Activated gamma-delta T cell treated with anti-CD3 and anti-CD28 coated beads, Interleukin-2, amount 50 U/mL, for 16 hours (primary cell): Measurements from ENCODE around the gene NAGLU.
A peak's percentile ranks its signal among the peaks of the same experiment; 100 is the strongest.

Source experiments
- DNase-seq: peaks from one replicate; pipeline ENCODE4 v3.0.0-alpha.2; 2020; ENCODE audit warnings: low read depth

Gene NAGLU

DNA sequence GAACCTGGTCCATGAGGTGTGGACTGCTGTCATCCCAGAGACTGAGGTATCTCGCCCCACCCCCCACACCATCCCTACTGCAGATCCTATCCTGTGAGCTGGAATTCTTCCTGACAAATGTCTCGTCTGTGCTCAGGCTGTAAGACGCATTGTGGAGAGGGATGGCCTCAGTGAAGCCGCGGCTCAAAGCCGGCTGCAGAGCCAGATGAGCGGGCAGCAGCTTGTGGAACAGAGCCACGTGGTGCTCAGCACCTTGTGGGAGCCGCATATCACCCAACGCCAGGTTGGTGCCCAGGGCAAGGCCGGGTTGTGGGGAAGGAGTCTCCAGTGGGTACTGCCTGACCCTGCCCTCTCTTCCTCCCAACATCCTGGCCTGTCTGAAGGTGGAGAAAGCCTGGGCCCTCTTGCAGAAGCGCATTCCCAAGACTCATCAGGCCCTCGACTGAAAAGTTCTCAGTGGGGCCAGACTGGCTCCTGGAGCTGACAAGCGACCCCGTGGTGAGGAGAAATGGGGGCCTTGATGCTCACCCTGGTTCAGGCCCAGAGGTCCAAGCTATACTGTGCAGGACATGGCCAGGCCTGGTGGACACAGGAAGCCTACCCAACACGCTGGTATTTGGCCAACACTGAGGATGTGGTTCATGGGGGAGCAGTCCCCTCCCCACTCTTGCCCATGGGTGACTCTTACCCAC, 29.6 kb downstream of the NAGLU start:
- DNase-seq, result no peak

DNA sequence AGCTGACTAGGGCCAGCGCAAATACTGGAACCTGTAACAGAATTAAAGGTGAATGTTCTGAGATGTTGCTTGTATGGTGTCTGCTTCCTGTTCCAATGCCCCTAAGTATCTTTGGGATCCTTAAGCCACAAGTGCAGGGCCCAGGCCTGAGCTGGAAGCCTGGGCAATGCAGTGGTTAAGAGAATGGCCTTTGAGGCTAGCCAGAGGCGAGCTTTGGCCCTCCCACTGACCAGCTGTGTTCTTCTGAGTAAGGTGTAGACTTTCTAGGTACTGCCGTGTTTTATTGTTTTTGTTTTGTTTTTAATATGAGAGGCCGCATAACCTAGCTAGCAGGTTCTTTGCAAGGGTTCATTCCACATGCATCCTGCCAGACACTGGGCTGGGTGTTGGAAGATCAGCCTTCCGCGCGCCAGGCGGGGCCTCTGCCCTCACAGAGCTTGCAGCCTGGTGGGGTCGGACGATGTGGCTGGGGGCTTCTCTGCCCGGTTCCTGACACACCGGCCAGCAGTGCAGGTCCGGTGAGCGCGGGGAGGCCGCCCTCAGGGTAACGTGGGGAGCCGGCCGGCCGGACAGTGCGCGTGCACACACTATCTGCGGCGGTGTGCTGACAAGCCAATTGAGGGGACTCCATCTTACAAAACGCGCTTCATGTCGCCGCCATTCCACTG, 30.3 kb downstream of the NAGLU start:
- no peak for DNase-seq

DNA sequence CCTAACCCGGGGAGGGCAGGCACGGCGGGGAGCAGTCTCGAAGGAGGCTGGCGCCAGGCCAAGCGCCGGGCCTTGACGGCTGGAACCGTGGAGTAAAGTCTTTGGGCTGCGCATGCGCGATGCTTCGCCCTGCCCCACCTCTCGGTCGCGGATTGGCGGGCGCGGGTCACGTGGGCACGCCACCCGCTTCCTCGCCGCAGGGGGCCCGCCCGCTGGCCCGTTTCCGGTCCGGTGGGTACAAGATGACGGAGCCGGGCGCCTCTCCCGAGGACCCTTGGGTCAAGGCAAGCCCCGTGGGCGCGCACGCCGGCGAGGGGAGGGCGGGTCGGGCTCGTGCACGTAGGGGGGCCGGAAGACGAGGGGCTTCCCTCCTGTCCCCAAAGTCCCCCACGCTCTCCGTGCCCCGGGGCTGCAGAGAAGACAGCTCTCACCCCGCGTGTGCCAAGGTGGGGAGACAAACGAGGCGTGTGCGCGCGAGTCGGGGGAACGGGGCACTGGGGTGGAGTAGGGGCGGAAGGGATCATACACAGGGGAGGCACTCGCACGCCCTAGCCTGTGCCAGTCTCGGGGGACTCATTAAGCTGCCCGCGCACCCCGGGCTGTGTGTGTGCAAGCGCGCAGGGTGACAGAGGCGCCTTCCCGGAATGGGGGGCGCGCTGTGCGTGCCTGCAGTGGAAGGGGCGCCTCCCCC, 31.0 kb downstream of the NAGLU start, which contains the start of gene MLX:
TSS of gene MLX (plus strand) at position 218 of the 691 bp plus-strand sequence. CDS start at position 243, 25 bp downstream.
- peak; percentile 88 for DNase-seq

DNA sequence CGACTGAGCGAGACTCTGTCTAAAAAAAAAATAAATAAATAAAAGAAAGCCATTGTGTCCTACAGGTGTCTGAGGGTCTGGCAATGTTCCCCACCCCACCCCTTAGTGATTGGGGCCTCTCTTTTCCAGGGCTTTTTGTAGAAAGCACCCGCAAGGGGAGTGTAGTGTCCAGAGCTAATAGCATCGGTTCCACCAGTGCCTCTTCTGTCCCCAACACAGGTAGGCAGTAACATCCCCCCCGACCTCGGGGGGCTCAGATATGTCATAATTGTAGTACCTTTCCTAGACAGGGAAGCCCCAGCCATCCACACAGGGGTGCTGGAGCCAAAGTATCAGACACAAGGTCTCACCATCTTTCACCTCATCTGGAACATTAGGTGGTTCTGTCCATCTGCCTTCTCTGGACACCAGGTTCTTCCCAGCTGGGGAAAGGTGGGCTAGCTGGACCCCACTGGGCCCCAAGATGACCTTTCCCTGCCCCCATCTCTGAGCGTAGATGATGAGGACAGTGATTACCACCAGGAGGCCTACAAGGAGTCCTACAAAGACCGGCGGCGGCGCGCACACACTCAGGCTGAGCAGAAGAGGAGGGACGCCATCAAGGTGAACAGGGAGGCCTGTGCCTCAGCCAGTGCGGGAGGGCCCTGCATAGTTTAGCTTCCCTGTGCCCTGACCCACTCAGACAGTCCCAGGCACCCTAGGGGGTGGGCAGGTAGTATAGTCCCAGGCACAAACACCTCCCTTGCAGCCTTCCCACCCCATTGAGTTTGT, 32.5 kb downstream of the NAGLU start:
- DNase-seq, result no peak

DNA sequence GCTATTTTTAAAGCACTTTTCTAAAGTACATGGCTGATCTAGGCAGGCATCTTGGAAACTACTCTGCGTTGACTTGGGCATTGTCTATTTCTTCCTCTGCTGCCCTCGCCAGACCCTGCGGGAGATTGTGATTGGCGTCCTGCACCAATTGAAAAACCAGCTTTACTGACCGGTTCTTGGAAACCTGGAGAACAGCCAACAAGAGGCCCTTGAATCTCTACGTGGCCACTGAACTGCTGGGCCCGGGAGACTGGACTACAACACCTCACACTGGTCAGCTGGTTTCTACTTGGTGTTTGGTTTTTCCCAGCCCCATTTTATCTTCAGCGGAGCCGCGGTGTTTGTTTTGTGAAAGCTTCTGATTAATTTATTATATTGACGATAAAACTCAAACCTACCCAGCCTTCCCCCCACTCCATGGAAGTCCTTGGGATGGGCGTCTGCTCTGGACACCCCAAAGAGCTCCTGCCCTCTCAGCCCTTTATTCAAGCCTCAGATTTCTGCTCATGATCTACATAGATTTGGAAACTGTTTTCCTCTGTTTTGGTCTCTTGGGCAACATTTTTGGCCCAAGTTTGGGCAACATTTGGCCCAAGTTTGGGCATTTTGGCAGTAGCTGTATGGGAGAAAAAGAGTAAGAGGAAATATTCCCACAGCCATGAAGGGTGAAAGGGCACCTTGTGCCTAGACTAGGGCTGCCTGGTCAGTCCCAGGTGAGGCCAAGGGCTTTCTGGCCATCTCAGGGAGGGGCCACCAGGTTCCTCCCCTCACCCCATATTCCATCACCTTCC, 35.6 kb downstream of the NAGLU start:
- no peak for DNase-seq

DNA sequence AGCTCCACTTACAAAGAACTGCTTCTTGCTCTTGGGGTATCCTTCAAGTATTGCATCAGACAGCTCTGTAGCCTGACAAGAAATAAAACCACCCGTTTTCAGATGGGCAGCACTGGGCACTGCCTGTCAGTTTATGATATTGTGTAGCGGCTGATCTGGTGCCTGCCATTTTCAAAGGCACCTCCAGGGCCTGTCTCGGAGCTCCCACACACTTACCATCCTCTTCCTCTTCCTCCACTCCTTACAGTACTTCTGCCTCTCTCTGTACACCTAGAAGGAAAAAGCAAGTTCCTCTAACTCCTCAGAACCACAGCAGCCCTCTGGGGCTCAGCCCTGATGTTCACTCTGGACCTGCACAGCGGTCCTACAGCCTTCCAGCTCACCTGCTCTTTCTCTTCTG, 37.1 kb downstream of the NAGLU start:
- no peak for DNase-seq

DNA sequence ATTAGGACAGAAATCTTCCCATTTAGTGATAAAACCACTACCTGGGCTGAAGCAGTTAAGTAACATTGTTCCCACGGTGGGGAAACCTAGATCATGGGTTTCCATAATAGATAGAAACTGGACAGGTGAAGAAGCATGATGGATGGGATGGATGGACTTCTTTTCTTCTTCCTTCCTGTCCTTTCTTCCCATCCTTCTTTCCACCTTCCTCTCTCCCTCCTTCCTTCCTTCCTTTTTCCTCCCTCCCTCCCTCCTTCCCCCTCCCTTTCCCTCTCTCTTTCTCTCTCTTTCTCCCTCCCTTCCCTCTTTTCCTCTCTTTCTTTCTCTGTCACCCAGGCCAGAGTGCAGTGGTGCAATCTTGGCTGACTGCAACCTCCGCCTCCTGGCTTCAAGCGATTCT, 38.4 kb downstream of the NAGLU start:
- DNase-seq, result no peak

DNA sequence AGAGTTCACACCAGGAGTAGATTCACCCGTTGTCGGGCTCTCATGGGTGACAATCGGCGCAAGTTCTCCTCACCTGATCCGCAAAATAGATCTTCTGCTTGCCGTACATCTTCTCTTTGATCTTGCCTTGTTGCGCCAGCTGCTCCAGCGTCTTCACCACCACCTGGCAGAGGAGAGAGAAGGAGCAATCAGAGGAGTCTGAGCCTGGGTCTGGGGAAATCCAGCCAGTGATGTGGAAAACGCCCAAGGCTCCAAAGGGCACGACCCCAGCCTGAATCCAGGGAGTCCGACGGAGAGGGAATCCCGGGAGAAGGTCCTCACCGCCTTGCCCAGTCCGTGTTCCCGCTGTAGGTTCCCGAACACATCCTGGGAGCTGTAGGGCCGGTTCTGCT, 41.1 kb downstream of the NAGLU start:
- no peak for DNase-seq

DNA sequence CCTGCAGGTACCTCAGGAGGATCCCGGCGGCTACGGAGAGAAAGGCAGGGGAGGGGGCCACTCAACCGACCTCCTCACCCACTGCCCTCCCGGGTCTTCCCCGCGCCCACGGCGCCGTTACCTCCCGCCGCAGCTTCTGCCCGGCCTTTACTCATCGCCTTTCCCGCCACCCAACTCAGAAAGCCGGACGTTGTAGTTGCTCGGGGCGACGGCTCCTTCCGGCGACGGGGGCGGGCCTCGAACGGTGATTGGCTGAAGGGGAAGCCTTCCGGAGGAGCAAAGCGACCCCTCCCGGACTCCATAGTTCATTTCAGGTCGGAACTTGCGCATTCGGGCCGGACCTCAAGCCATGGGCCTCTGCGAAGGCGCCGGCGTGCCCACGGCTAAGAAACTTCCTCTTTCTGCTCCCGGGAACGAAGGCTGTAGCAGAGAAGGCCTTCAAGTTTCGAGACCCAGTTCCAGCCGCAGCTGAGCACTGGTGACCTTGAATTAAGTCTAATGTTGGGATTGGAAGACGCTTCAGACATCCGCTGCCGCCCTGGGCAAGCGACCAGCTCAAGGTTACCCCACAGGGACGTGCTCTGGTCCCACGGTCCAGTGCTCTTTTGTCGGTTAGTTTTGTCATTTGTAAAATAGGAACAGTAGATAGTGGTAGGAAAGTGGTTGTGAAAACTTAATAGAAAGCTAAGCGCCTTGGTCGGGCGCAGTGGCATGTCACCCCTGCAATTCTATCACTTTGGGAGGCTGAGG, 41.7 kb downstream of the NAGLU start, which contains the start of gene PSMC3IP:
TSS of gene PSMC3IP (minus strand) at position 198 of the 750 bp plus-strand sequence. CDS start at position 155, 43 bp downstream.
- DNase-seq, result peak; percentile 87

DNA sequence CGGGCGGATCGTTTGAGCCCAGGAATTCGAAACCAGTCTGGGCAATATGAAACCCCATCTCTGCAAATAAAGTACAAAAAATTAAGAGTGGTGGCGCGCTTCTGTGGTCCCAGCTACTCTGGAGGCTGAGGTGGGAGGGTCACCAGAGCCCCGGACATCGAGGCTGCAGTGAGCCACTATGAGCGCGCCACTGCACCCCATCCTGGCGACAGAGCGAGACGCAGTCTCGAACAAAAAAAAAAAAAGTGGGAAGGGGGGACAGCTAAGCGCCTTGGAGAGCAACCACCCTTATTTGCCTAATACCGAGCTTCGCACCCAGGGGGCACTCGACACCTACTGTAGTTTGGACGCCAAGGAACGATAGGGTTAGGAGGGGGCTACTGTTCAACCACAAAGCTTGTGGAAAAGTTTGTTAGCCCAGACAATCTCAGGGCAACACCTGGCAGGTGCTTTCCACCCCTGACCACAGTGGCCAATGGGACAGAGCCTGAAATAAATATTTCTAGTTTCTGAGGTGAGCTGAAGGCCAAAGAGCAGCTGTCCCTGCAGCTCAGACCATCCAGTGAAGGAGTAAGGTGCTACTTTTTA, 42.3 kb downstream of the NAGLU start:
- DNase-seq, result peak; percentile 41

DNA sequence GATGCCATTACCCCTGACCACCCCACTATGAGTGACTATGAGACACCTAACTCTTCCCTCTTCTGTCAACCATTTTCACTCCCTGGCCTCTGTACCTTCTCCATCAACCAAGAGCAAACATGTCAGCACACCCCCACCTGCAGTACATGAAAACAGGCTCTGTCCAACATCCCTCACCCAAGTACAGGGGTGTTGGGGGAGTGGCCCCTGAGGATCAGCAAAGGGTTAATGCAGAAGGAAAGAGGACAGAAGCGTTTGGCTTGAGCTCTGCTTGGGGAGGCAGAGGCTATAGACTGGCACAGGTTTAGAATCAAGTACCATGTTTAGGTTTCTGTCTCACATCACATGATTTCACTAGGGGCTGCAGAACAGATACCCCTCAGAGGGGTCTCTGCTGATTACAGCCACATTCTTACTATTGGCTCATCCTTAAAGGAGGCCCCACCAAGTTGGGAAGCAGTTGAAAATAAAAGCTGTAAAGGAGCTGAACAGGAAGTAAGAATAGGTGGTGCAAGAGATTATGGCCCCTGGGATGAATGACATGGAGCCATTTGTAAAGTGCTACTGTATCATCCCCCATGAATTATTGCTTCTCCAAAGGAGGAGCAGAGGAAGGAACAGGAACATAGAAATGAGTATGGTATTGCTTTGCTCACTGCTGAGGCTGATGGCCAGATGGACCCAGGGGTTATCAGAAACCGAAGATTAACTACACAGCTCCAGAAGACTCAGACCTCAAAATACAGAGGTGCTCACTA, 43.9 kb downstream of the NAGLU start:
- DNase-seq, result no peak

DNA sequence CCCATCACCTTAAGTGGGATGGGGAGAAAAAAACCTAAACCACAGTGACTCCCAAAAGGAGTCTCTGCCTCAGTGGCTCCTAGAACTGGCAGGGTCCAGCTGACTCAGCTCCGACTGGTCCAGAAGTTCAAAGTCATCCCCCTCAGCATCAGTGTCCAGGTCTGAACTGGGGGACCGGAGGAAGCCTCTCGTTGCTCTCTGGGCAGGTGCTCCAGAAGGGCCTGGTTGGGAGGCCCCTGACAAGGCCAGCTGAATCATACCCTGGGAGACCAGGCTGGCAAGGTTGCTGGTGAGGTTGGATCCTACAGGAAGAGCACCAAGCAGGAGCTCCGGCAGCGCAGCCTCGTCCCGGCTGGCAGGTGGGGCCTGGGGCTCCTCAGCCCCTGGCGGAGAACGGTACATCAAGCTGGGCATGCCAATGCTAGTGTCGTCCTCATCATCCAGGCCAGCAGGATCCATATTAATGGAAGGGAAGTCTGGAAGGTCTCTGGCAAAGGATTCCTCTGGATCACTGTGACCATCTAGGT, 45.8 kb downstream of the NAGLU start:
- DNase-seq, result no peak

DNA sequence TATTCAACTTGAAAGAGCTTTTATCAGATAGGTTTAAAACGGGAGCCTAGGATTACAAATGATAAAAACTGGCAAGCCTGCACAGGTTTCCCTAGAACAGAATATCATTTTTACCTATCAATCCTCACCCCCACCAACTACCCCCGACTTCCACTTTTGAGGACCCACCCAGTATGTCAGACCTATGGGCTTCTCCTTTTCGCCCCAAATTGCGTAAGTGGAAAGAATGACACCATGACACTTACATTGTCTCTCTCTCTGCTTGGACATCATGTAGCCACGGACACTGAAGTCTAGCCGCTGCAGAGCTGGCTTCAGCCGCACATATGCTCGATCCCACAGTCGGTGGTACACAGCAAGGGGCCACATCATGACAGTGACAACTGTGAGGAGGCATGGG, 48.8 kb downstream of the NAGLU start:
- no peak for DNase-seq

DNA sequence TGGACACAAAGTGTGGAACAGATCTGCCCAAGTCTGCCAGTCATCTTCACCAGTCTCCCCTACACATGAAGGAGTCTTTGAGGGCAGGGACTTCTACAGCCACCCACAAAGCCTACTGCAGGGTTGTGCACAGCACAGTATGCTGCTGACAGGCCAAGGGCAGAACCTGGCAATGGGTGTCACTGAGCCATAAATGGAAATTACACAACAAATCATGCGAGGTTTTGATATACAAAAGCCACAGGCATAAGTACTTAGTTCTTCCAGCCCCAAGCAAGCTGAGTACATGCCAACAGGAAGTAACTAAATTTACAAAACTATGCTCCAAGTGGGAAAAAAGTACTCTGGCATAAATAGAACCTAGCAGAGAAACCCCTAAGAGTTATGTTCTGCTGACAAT, 49.3 kb downstream of the NAGLU start:
- no peak for DNase-seq

DNA sequence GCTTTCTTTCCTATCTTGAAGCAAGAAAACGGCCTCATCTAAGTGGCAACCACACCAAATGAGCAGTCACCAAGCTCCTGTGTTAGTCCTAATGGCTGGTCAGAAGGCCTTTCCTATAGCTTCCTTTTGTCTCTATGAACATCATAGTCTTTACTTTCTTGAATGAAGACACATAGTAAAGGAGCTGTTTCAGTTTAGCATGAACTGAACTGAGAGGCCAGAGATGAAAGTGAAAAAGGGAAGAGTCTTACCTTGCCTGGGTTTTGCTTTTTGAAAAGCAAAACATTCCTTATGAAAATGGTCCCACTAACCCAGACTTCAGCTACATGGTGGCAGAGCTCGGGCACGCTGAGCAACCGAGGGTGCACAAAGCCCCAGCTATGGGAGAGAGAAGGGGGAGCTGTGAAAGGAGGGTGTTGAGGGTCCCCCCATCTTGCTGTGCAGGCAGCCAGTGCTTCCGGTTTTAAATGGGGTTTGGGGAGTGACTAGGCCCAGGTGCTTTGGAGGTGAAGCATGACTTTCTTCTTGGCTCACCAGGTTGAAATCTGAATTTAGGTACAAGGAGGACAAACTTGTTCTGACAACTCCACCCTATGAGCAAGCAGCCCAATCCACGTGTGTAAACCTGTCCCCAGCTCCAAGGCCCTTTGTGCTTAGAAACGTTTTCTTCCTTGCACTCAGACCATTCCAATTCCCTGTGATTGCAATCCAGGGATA, 50.6 kb downstream of the NAGLU start:
- DNase-seq, result no peak

DNA sequence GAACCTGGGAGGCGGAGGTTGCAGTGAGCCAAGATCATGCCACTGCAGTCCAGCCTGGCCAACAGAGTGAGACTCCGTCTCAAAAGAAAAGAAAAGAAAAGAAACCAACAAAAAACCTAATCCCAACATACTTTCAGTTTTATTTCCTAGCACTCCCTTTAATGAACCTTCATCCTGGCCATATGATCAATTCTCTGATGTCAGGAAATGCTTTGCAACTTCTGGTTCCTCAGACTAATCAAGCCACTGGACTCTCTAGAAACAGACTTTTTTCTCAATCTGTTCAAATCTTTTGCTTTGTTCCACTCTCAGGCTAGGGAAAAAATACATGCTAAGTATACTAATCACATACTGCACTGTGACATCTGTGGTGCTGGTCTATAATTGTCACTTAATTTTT, 54.8 kb downstream of the NAGLU start:
- no peak for DNase-seq

DNA sequence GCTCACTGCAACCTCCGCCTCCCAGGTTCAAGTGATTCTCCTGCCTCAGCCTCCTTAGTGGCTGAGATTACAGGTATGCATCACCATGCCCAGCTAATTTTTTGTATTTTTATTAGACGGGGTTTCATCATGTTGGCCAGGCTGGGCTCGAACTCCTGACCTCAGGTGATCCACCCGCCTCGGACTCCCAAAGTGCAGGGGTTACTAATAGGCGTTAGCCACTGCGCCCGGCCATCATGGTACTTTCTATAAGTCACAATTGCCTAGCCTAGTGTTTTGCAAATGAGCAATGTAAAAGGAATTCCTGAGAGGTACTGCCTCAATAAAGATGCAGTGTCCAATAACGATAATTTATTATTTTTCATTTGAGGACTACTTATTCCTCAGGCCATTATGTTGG, 55.4 kb downstream of the NAGLU start:
- DNase-seq, result no peak
